HepG2 (cell line): ENCODE measurements around the gene CDH12. TPM values are rescaled to one million over a fixed set of nuclear protein-coding genes. Genes with fewer than 3 reads are reported as not detected.

Experiments used
- ATAC-seq: fragments of 200-7000 bp; cut with Tn5 transposase; 3 replicates; pipeline ENCODE4 v1.9.1; 2020; ENCODE audit warnings: mild to moderate bottlenecking, moderate library complexity
- BruUV-seq: library from RNA; stranded (reverse); fragments of 400-500 nt; replicated peaks from 2 replicates; lab custom pipeline; 2021; lab: Mats Ljungman, UMichigan
- CTCF ChIA-PET: fragments of 300-600 bp; formaldehyde crosslinking; extraction: SDS; loops from one replicate; lab custom pipeline; 2021; ENCODE audit warnings: low total read pairs, inconsistent platforms, low intra/inter-chr PET ratio; lab: Yijun Ruan, JAX
- POLR2A ChIA-PET: fragments of 350-600 bp; sonication (Branson Sonifier 250); formaldehyde crosslinking; loops from one replicate; lab custom pipeline; 2020; ENCODE audit warnings: antibody characterized with exemption, inconsistent platforms; lab: Yijun Ruan, JAX
- DNase-seq: peaks from one replicate; pipeline ENCODE4 v3.0.0-alpha.2; 2015; ENCODE audit warnings: low spot score
- FAIRE-seq: peaks from 3 replicates; lab custom pipeline; 2011; peaks lifted over from hg19 to GRCh38; lab: Jason Lieb, UNC
- H2AFZ ChIP-seq: one replicate; pipeline ENCODE4 v1.6.1; 2011; ENCODE audit warnings: low read length, inconsistent platforms
- H3K27ac ChIP-seq: fragments of 300-600 bp; 3 replicates; pipeline ENCODE4 v1.8.0; 2011; ENCODE audit warnings: mixed run types, mild to moderate bottlenecking, mixed read lengths, low read length, inconsistent platforms; ENCODE audit not compliant: insufficient read depth; ENCODE audit errors: extremely low read length
- H3K27me3 ChIP-seq, 2 experiments: fragments of 200-600 bp in 1 of 2; 2 replicates in 1 of 2; 3 replicates in 1 of 2; pipeline versions ENCODE4 v1.6.0 to v1.8.0; 2011; ENCODE audit warnings: low read length in 2 of 2, mild to moderate bottlenecking in 2 of 2, moderate library complexity in 2 of 2, inconsistent platforms in 1 of 2; ENCODE audit not compliant: insufficient read depth in 2 of 2, control insufficient read depth in 1 of 2
- H3K36me3 ChIP-seq, 2 experiments: fragments of 200-600 bp in 1 of 2; replicated peaks in 1 of 2; 2 replicates in 1 of 2; 3 replicates in 1 of 2; pipeline versions ENCODE4 v1.5.1 to v1.8.0; 2011; ENCODE audit warnings: low read length in 2 of 2, inconsistent platforms in 1 of 2; ENCODE audit not compliant: insufficient read depth in 2 of 2, control insufficient read depth in 1 of 2
- H3K4me1 ChIP-seq: 2 replicates; pipeline ENCODE4 v1.5.1; 2012; ENCODE audit warnings: low read length, inconsistent platforms; ENCODE audit not compliant: insufficient read depth
- H3K4me2 ChIP-seq: 2 replicates; pipeline ENCODE4 v1.6.0; 2011; ENCODE audit warnings: low read depth, low read length, inconsistent platforms
- H3K4me3 ChIP-seq, 3 experiments: fragments of 200-600 bp in 1 of 3; sonication (generic), shearing (Covaris generic) in 1 of 3; replicated peaks in 1 of 3; 2 replicates each; pipeline ENCODE4 v1.5.1; 2011 to 2016; ENCODE audit warnings: low read length in 3 of 3, inconsistent platforms in 2 of 3, low read depth in 2 of 3, mild to moderate bottlenecking in 2 of 3, control low read depth in 1 of 3, mixed read lengths in 1 of 3; ENCODE audit not compliant: insufficient read depth in 1 of 3
- H3K79me2 ChIP-seq: one replicate; pipeline ENCODE4 v1.6.1; 2011; ENCODE audit warnings: low read length, inconsistent platforms; ENCODE audit not compliant: insufficient read depth
- H3K9ac ChIP-seq: 2 replicates; pipeline ENCODE4 v1.6.0; 2011; ENCODE audit warnings: mild to moderate bottlenecking, low read depth, low read length, inconsistent platforms; ENCODE audit not compliant: insufficient read depth
- H3K9me3 ChIP-seq: 2 replicates; pipeline ENCODE4 v1.5.1; 2012; ENCODE audit warnings: mild to moderate bottlenecking, low read length
- H4K20me1 ChIP-seq: 2 replicates; pipeline ENCODE4 v1.6.0; 2011; ENCODE audit warnings: inconsistent platforms, mild to moderate bottlenecking, low read length, moderate library complexity; ENCODE audit not compliant: insufficient read depth
- ARNT ChIP-seq: fragments of 450-650 bp; IDR thresholded peaks from 2 replicates; pipeline ENCODE4 v1.6.1; 2017
- ELF1 ChIP-seq: sonication (generic); formaldehyde crosslinking; IDR thresholded peaks from 2 replicates; pipeline ENCODE4 v1.4.0; 2020; ENCODE audit warnings: missing genetic modification reagents
- NFE2L1 ChIP-seq: sonication (generic); formaldehyde crosslinking; IDR thresholded peaks from 2 replicates; pipeline ENCODE4 v1.4.0; 2020; ENCODE audit warnings: missing genetic modification reagents, mild to moderate bottlenecking, borderline replicate concordance
- NFYC ChIP-seq: IDR thresholded peaks from 2 replicates; pipeline ENCODE4 v1.6.1; 2016; ENCODE audit warnings: missing genetic modification reagents, missing compliant biosample characterization
- PHF20 ChIP-seq: sonication (generic); formaldehyde crosslinking; IDR thresholded peaks from 2 replicates; pipeline ENCODE4 v1.5.0; 2020; ENCODE audit warnings: mild to moderate bottlenecking, missing genetic modification reagents
- ZC3H4 ChIP-seq: sonication (generic); formaldehyde crosslinking; IDR thresholded peaks from 2 replicates; pipeline ENCODE4 v1.4.0; 2020; ENCODE audit warnings: missing genetic modification reagents, borderline replicate concordance
- ZFAT ChIP-seq: sonication (generic); formaldehyde crosslinking; conservative IDR thresholded peaks from 2 replicates; pipeline ENCODE4 v1.8.1; 2023; ENCODE audit warnings: missing genetic modification reagents, inconsistent platforms
- ZNF230 ChIP-seq: sonication (generic); formaldehyde crosslinking; IDR thresholded peaks from 2 replicates; pipeline ENCODE4 v1.4.0; 2020; ENCODE audit warnings: mild to moderate bottlenecking, missing genetic modification reagents
- ZNF30 ChIP-seq: sonication (generic); formaldehyde crosslinking; IDR thresholded peaks from 2 replicates; pipeline ENCODE4 v1.5.0; 2020; ENCODE audit warnings: mild to moderate bottlenecking, missing genetic modification reagents
- ZNF33A ChIP-seq: sonication (generic); formaldehyde crosslinking; IDR thresholded peaks from 2 replicates; pipeline ENCODE4 v1.5.1; 2020; ENCODE audit warnings: missing genetic modification reagents, mild to moderate bottlenecking, moderate library complexity, borderline replicate concordance
- in situ Hi-C: cut with HindIII; loops from 2 replicates; pipeline ENCODE4 v1.10.0; 2017; ENCODE audit warnings: low pct_unique_long_range_greater_than_20kb; ENCODE audit not compliant: extremely low pct_ligation_motif_present
- intact Hi-C: fragments of 100-400 bp; cut with micrococcal nuclease; formaldehyde crosslinking; loops from one replicate; pipeline ENCODE4 v1.10.0; 2022; ENCODE audit not compliant: unreplicated experiment
- polyA plus RNA-seq, 8 experiments: library from polyadenylated mRNA; depleted of rRNA in 3 of 8; stranded (reverse) in 7 of 8; unstranded in 1 of 8; fragments of >200 nt; fragmentation: Illumina TruSeq in 4 of 8; extraction: Trizol in 4 of 8; gene quantifications; 2 replicates each; pipeline versions ENCODE4 v1.2.1 to v1.2.3, GENCODE V29; 2011 to 2016; ENCODE audit warnings: low read depth in 4 of 8, missing spikeins in 1 of 8, mixed read lengths in 1 of 8; ENCODE audit not compliant: insufficient read depth in 1 of 8
- total RNA-seq, 5 experiments: library from RNA; depleted of rRNA; stranded (reverse); fragments of >200 nt; fragmentation: Illumina TruSeq; extraction: Trizol; gene quantifications; 2 replicates each; pipeline ENCODE4 v1.2.3, GENCODE V29; 2016; ENCODE audit warnings: low read depth in 1 of 5
- TF ChIP-seq, protein P1 (sequence below): sonication (generic); formaldehyde crosslinking; IDR thresholded peaks from 2 replicates; pipeline ENCODE4 v1.5.1; 2020; ENCODE audit warnings: missing genetic modification reagents, mild to moderate bottlenecking, borderline replicate concordance
- TF ChIP-seq, protein P2 (sequence below): sonication (generic); formaldehyde crosslinking; IDR thresholded peaks from 2 replicates; pipeline ENCODE4 v1.4.0; 2020; ENCODE audit warnings: mild to moderate bottlenecking, missing genetic modification reagents

The CDH12 gene
- total and polyA plus RNA-seq, 2 of the 13 experiments (the other 11 are each of a cell fraction or from before 2014, with no cell fraction given), result not detected

- in situ Hi-C loops, result no loop called here
- 0 out of 2 replicates have a peak, but pooled peaks cover 6% of the 10 kb centered on the region for H3K9me3 ChIP-seq
- H3K27me3 ChIP-seq, result no peaks in the 10 kb centered on the region
- POLR2A ChIA-PET, result no interaction called here
- no peak overlapping the region for H3K9ac ChIP-seq
- no peaks in the 10 kb centered on the region for H3K4me1 ChIP-seq
- no peaks in the 10 kb centered on the region for H3K79me2 ChIP-seq
- no peak for FAIRE-seq
- intact Hi-C loops, result no loop called here
- no peak overlapping the region for H3K4me3 ChIP-seq
- TF ChIP-seq, protein P1, sequence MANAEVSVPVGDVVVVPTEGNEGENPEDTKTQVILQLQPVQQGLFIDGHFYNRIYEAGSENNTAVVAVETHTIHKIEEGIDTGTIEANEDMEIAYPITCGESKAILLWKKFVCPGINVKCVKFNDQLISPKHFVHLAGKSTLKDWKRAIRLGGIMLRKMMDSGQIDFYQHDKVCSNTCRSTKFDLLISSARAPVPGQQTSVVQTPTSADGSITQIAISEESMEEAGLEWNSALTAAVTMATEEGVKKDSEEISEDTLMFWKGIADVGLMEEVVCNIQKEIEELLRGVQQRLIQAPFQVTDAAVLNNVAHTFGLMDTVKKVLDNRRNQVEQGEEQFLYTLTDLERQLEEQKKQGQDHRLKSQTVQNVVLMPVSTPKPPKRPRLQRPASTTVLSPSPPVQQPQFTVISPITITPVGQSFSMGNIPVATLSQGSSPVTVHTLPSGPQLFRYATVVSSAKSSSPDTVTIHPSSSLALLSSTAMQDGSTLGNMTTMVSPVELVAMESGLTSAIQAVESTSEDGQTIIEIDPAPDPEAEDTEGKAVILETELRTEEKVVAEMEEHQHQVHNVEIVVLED, result no peak
- TF ChIP-seq ZFAT (CRISPR knock-in tag), result no peak
- TF ChIP-seq ZNF230 (CRISPR knock-in tag), result no peak
- no peak for TF ChIP-seq ZNF33A (CRISPR knock-in tag)
- no peak for TF ChIP-seq ELF1 (CRISPR knock-in tag)
- no peak for TF ChIP-seq ARNT
- no peak for TF ChIP-seq NFE2L1 (CRISPR knock-in tag)
- TF ChIP-seq ZNF30 (CRISPR knock-in tag), result no peak
- TF ChIP-seq PHF20 (CRISPR knock-in tag), result no peak
- TF ChIP-seq, protein P2, sequence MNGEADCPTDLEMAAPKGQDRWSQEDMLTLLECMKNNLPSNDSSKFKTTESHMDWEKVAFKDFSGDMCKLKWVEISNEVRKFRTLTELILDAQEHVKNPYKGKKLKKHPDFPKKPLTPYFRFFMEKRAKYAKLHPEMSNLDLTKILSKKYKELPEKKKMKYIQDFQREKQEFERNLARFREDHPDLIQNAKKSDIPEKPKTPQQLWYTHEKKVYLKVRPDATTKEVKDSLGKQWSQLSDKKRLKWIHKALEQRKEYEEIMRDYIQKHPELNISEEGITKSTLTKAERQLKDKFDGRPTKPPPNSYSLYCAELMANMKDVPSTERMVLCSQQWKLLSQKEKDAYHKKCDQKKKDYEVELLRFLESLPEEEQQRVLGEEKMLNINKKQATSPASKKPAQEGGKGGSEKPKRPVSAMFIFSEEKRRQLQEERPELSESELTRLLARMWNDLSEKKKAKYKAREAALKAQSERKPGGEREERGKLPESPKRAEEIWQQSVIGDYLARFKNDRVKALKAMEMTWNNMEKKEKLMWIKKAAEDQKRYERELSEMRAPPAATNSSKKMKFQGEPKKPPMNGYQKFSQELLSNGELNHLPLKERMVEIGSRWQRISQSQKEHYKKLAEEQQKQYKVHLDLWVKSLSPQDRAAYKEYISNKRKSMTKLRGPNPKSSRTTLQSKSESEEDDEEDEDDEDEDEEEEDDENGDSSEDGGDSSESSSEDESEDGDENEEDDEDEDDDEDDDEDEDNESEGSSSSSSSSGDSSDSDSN, result no peak
- no peak for TF ChIP-seq ZC3H4 (CRISPR knock-in tag)
- no peak for TF ChIP-seq NFYC (CRISPR knock-in tag)
- TF ChIP-seq, all 625 proteins: peak for 0
- no TSS peak for BruUV-seq
- Histone ChIP-seq H3K27ac (no peak overlapping the region), H3K4me2 (no peak overlapping the region), H4K20me1 (no peaks in the 10 kb centered on the region), H2AFZ (no peak overlapping the region), H3K36me3 (no peaks in the 10 kb centered on the region)
- CTCF ChIA-PET, result no interaction called here
- DNase-seq (no peak), ATAC-seq (no peak)
Observed at GRCh38 chr5:22514231-22514630, 338.9 kb downstream of the CDH12 start.
